ACC112 (cell line): ENCODE measurements around the gene HECW1.

Source experiments
- H2AFZ ChIP-seq: fragments of 200-600 bp; sonication (generic); one replicate; pipeline ENCODE4 v1.6.0; 2017; ENCODE audit warnings: antibody characterized with exemption, low read length; ENCODE audit not compliant: unreplicated experiment
- H3K27ac ChIP-seq: fragments of 200-600 bp; sonication (generic); 2 replicates; pipeline ENCODE4 v1.5.1; 2014; ENCODE audit warnings: low read depth, mild to moderate bottlenecking, antibody characterized with exemption, low read length, moderate library complexity
- H3K27me3 ChIP-seq: fragments of 200-600 bp; sonication (generic); 2 replicates; pipeline ENCODE4 v1.6.1; 2014; ENCODE audit warnings: mild to moderate bottlenecking, antibody characterized with exemption, low read length, moderate library complexity, mixed read lengths; ENCODE audit not compliant: insufficient read depth
- H3K36me3 ChIP-seq: fragments of 200-600 bp; sonication (generic); 2 replicates; pipeline ENCODE4 v1.6.1; 2016; ENCODE audit warnings: mild to moderate bottlenecking, antibody characterized with exemption, low read length, moderate library complexity, mixed read lengths; ENCODE audit not compliant: insufficient read depth
- H3K4me1 ChIP-seq: fragments of 200-600 bp; sonication (generic); one replicate; pipeline ENCODE4 v1.6.1; 2016; ENCODE audit warnings: low read length, mixed read lengths; ENCODE audit not compliant: insufficient read depth, unreplicated experiment, control insufficient read depth
- H3K4me3 ChIP-seq: fragments of 200-600 bp; sonication (generic); 2 replicates; pipeline ENCODE4 v1.5.1; 2014; ENCODE audit warnings: mild to moderate bottlenecking, low read depth, low read length
- H3K79me2 ChIP-seq: fragments of 200-600 bp; sonication (generic); one replicate; pipeline ENCODE4 v1.6.0; 2016; ENCODE audit warnings: low read length; ENCODE audit not compliant: control insufficient read depth, unreplicated experiment, insufficient read depth

HECW1 gene

DNA sequence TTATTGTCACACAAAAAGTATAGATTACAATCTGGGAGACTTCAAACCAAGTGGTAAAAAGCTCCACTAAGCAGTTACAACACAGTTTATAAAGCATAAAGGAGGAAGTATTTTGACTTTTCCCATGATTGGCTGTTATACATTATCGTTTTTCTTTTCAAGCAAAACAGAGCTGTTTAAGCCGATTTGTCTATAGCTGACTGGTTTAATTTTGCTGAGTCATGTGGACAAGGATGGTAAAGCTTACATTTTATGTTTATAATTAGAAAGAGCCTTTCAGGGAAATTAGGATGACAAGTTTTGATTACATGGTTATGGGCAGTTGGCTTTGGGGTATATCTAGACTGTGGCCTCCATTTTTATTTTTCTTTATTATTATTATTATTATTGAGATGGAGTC lies 318.0 kb downstream of the HECW1 start:
- H2AFZ ChIP-seq = peak overlapping the region; percentile 8
- no peaks in the 10 kb centered on the region for H3K4me1 ChIP-seq
- no peaks in the 10 kb centered on the region for H3K27me3 ChIP-seq
- H3K4me3 ChIP-seq = no peak overlapping the region
- H3K79me2 ChIP-seq = no peaks in the 10 kb centered on the region
- no peak overlapping the region for H3K27ac ChIP-seq
- no peaks in the 10 kb centered on the region for H3K36me3 ChIP-seq

- H3K36me3 ChIP-seq = no peaks in the 10 kb centered on the region
- no peak overlapping the region for H3K27ac ChIP-seq
- no peaks in the 10 kb centered on the region for H3K4me1 ChIP-seq
- no peak overlapping the region for H3K4me3 ChIP-seq
- H2AFZ ChIP-seq = no peak overlapping the region
- no peaks in the 10 kb centered on the region for H3K79me2 ChIP-seq
- H3K27me3 ChIP-seq = no peaks in the 10 kb centered on the region
These were observed 318.7 kb downstream of the HECW1 start for GRCh38 chr7:43431020-43431595.

DNA sequence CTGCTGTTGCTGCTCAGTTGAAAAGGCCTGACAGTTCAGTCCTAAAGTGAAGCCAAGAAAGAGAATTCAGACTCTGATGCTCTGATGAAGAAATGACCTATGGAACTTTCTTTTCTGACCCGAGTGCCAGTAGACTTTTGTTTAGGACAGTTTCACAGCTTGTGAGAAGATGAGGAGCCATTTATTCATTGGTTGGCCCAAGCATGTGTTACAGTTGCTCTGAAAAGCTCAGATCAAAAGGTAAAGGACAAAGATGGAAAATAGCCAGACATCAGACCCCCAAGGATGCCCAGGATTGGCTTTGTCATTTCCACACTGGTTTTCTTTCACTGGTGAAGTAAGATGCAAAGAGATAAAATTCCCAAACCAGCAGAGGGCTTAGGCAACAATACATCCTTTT lies 321.2 kb downstream of the HECW1 start:
- H3K4me1 ChIP-seq = no peaks in the 10 kb centered on the region

DNA sequence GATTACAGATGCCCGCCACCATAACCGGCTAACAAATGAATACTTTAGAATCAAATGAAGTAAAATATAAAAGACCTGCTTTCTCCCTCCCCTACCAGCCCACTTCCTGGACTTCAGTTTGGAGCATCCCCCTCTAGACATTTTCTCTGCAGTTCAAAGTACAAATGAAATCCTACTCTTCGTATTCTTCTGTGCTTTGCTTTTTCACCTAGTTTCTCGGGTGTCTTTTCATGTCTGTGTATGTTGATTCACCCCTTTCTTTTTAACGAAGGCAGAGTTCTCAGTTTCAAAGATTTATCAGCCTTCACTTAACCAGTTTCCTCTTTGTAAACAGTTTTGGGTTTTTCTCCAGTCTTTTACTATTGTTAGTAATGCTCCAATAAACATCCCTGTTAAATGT lies 324.6 kb downstream of the HECW1 start:
- Histone ChIP-seq H2AFZ (no peak overlapping the region), H3K4me1 (no peaks in the 10 kb centered on the region), H3K36me3 (no peaks in the 10 kb centered on the region), H3K27me3 (no peaks in the 10 kb centered on the region; the same call in 1 of the 2 replicates), H3K4me3 (no peak overlapping the region), H3K27ac (no peak overlapping the region), H3K79me2 (no peaks in the 10 kb centered on the region)

More for the DNA sequence above, 321.2 kb downstream of the HECW1 start:
- H3K79me2 ChIP-seq = no peaks in the 10 kb centered on the region
- H3K27ac ChIP-seq = no peak overlapping the region
- no peak overlapping the region for H2AFZ ChIP-seq
- H3K4me3 ChIP-seq = no peak overlapping the region
- no peaks in the 10 kb centered on the region for H3K36me3 ChIP-seq
- no peaks in the 10 kb centered on the region for H3K27me3 ChIP-seq

- H3K27me3 ChIP-seq = peaks cover 10% of the 10 kb centered on the region; the same call in 1 of the 2 replicates
- H3K4me3 ChIP-seq = no peak overlapping the region
- H2AFZ ChIP-seq = no peak overlapping the region
- no peaks in the 10 kb centered on the region for H3K36me3 ChIP-seq
- H3K4me1 ChIP-seq = no peaks in the 10 kb centered on the region
- no peak overlapping the region for H3K27ac ChIP-seq
- H3K79me2 ChIP-seq = no peaks in the 10 kb centered on the region
These were observed 326.5 kb downstream of the HECW1 start for GRCh38 chr7:43438897-43439479.

DNA sequence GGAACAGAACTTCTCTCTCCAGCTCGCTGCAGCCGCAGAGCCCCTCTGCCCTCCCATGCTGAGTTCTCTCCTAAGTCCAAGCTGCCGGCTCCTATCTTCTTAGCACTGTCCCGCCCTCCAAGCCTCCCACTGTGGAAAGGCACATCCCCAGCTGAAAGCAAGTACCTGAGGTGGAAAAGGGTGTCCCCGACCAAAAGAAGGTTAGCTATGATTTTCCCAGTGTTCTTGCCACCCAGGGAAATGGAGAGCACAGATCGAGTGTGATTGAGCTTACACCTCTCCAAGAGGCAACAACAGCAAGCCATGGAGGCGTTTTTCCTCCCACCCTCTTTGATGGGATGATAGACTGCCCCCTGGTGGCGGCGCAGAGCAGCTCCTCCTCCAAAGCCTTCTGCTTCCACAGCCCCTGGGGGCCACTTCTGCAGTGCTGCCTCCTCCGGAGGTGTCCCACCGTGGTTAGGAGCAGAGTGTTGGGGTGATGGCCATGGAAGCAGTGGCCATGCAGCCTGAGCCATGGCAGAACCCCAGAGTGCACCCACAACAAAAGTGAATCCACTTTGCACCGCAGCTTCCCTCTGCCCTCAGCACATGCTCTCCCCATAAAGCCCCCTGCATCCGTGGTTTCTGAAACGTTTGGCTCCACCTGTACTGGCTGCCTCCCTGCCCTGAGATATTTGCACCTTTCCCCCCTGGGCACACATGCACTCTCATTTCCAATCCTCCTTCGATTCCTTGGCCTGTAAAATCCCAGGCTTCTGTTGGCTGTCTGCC lies 327.4 kb downstream of the HECW1 start:
- H3K79me2 ChIP-seq = no peaks in the 10 kb centered on the region
- no peaks in the 10 kb centered on the region for H3K4me1 ChIP-seq
- H3K36me3 ChIP-seq = no peaks in the 10 kb centered on the region
- no peak overlapping the region for H2AFZ ChIP-seq
- H3K27me3 ChIP-seq = peaks cover 10% of the 10 kb centered on the region; the same call in 1 of the 2 replicates
- no peak overlapping the region for H3K27ac ChIP-seq
- H3K4me3 ChIP-seq = no peak overlapping the region

GRCh38 chr7:43441231-43442130 lies 329.0 kb downstream of the HECW1 start:
- H3K36me3 ChIP-seq = no peaks in the 10 kb centered on the region

DNA sequence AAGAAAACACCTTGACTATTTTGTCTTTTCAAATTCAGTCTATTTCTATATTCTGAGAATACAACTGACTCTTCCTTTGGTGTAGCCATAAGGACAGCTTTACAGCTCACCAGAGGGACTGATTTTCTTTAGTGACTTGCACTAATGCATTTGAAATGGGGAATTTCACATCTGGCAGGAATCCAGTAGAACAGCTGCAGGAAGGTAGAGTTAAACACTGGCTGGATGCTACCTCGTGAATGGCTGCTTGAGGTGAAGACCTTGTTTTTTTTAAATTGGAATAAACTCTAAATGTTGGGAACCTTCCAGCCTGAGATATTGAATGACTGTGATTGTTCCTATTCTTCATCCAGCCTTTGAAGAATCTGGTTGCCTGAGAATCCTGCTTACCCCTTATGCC lies 330.9 kb downstream of the HECW1 start:
- no peaks in the 10 kb centered on the region for H3K36me3 ChIP-seq
- no peak overlapping the region for H2AFZ ChIP-seq
- no peaks in the 10 kb centered on the region for H3K79me2 ChIP-seq
- no peaks in the 10 kb centered on the region for H3K4me1 ChIP-seq
- no peak overlapping the region for H3K27ac ChIP-seq
- H3K4me3 ChIP-seq = no peak overlapping the region
- H3K27me3 ChIP-seq = peaks cover 14% of the 10 kb centered on the region

More at GRCh38 chr7:43441231-43442130, 329.0 kb downstream of the HECW1 start:
- H3K27ac ChIP-seq = no peak overlapping the region
- no peak overlapping the region for H3K4me3 ChIP-seq
- H3K27me3 ChIP-seq = peaks cover 14% of the 10 kb centered on the region
- H3K4me1 ChIP-seq = no peaks in the 10 kb centered on the region
- no peaks in the 10 kb centered on the region for H3K79me2 ChIP-seq
- no peak overlapping the region for H2AFZ ChIP-seq

DNA sequence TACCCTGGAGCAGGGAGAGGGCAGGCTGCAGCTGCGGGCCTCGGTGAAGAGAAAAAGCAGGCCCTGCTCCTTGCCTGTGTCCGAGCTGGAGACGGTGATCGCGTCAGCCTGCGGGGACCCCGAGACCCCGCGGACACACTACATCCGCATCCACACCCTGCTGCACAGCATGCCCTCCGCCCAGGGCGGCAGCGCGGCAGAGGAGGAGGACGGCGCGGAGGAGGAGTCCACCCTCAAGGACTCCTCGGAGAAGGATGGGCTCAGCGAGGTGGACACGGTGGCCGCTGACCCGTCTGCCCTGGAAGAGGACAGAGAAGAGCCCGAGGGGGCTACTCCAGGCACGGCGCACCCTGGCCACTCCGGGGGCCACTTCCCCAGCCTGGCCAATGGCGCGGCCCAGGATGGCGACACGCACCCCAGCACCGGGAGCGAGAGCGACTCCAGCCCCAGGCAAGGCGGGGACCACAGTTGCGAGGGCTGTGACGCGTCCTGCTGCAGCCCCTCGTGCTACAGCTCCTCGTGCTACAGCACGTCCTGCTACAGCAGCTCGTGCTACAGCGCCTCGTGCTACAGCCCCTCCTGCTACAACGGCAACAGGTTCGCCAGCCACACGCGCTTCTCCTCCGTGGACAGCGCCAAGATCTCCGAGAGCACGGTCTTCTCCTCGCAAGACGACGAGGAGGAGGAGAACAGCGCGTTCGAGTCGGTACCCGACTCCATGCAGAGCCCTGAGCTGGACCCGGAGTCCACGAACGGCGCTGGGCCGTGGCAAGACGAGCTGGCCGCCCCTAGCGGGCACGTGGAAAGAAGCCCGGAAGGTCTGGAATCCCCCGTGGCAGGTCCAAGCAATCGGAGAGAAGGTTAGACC lies 332.5 kb downstream of the HECW1 start:
- H3K36me3 ChIP-seq = no peaks in the 10 kb centered on the region
- no peaks in the 10 kb centered on the region for H3K4me1 ChIP-seq
- H3K27me3 ChIP-seq = peaks cover 14% of the 10 kb centered on the region
- no peaks in the 10 kb centered on the region for H3K79me2 ChIP-seq
- no peak overlapping the region for H3K27ac ChIP-seq
- no peak overlapping the region for H2AFZ ChIP-seq
- no peak overlapping the region for H3K4me3 ChIP-seq

DNA sequence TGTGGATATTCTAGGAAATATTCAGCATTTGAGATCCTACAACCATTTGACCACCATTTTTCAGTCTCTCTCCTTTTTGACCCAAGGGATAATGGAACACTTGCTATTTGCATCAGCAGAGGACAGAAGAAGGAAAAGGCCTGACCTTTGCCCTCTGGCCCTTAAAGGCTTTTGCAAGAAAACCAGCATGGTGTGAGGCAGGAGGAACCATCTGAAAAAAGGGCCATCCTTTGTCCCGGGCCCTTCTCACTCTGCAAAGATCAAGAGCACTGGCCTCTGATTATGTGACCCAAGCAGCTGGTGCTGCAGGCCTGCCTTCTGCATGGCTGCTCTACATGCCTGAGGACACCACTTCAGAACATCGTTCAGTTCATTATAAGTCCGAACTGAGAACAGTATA lies 337.1 kb downstream of the HECW1 start:
- Histone ChIP-seq H3K79me2 (no peaks in the 10 kb centered on the region), H3K4me3 (no peak overlapping the region), H2AFZ (no peak overlapping the region), H3K36me3 (no peaks in the 10 kb centered on the region), H3K4me1 (no peaks in the 10 kb centered on the region), H3K27me3 (peaks cover 9% of the 10 kb centered on the region; the same call in 1 of the 2 replicates), H3K27ac (no peak overlapping the region)
